CD4-positive, alpha-beta T cell treated with Interleukin-1 beta for 1 hour (primary cell): Measurements from ENCODE around the gene SEC23IP.
"Not testable (repeated sequence)": the region's sequence is repeated elsewhere in the genome, so short reads cannot be mapped to it uniquely, and the experiment has no call there.

ENCODE experiments used
- DNase-seq, 2 donors: peaks; one replicate each; pipeline ENCODE4 v3.0.0-alpha.2; 2020 to 2022

The SEC23IP gene

DNA sequence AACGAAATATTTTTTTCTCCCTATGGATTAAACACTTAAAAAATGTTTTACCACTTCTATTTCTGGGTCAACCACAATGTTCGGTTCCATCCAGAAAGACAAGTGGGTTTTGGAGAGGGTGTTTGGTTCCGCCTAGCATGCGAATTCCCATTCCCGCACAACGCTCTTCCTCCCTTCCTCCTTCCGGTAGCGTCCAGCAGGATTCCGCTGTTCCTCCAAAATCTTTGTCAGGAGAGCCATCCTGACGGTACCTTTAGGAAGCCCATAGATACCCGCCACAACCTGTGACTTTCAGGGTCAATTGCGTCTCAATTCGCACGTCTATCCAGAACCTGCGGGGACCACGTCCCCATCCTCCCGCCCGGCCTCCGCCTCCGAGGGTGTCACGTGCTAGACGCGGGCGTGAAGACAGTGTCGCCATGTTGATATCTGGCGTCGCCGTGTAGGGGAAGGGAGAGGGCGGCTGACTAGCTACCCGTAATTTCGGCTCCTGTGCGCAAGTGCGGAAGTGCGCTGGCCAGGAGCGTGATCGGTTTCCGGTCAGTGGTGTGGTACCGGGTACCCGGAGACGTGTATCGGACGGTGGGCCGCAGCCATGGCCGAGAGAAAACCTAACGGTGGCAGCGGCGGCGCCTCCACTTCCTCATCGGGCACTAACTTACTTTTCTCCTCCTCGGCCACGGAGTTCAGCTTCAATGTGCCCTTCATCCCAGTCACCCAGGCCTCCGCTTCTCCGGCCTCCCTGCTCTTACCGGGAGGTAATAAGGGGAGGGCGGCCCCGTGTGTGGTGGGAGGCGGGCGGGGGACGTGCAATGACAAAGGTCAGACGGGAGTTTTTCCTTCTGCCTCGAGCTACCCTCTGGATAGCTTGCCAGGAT is at the start of gene SEC23IP:
TSS of gene SEC23IP (plus strand) at position 543 of the 878 bp plus-strand sequence. CDS start at position 596, 53 bp downstream.
- DNase-seq = peak; percentile 91 to 92

DNA sequence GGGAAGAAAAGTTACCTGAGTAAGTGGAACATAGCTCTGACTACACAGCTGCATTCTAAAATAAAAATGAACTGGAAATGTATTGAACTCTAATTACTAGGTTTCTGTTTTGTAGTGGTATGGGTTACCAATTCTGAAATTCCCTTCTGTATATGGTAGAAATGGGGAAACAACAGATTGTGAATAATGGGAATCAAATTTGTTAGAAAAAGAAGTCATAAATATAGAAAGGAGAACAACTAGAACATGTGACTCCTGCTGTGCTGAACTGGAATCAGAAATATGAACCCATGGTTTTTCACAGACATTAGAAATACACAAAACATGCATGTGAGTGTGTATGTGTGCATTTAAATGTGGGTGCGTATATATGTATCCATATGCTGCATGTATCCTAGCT is 46.9 kb upstream of the SEC23IP start:
- DNase-seq = no peak

DNA sequence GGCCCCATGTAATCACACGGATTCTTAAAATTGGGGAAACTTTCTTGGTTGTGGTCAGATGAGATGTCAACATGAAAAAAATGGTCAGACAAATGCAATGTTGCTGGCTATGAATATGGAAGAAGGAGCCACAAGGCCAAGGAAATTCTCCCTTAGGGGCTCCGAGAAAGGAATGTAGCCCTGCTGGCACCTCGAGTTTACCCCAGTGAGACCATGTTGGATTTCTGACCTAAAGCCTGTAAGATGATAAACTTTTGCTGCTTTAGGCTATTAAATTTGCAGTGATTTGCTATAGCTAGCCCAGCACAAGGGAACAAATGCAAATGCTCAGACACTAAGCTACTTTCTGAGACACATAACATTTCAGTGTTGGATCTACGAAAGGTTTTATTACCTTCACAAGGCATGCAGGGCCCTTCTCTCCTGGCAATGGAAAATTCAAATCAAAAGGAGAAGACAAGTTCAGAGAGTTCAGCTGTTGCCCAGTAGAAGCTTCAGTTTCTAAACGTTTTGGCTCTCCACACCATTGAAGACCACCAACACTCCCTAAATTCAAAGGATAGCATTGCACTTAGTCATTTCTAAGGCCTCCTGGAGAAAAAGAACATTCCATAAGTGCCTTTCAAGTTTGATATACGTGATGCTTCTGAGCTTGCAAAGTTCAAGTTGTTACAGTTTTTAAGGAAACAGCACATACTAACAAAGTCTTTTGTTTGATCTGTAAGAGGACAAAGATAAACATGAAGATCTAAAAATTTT is 43.3 kb upstream of the SEC23IP start:
- DNase-seq = no peak

DNA sequence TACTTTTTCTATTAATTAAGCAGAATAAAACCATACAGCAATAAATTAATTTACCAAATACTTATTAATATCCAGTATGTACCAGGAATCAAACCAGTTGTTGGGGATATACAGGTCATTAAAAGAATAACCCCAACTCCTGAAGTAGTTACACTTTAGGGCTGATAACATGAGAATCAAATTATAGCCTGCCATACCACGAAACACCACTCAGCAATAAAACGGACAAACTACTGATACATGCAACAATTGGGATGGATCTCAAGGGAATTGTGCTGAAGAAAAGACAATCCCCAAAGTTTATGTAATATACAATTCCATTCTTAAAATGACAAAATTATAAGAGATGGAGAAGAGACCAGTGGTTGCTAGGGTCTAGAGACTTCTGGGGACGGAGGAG is 42.6 kb upstream of the SEC23IP start:
- DNase-seq = no peak

DNA sequence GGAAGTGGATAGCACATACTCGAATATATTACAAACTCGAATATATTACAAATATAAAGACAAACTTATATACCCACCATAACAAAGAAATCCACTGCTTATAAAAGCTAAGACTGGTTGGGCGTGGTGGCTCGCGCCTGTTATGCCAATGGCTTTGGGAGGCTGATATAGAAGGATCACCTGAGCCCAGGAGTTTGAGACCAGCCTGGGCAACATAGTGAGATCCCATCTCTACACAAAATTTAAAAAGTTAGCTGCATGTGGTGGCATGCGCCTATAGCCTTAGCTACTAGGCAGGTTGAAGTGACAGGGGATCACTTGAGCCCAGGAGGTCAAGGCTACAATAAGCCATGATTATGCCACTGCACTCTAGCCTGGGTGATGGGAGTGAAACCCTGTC is 40.3 kb upstream of the SEC23IP start:
- no peak for DNase-seq

DNA sequence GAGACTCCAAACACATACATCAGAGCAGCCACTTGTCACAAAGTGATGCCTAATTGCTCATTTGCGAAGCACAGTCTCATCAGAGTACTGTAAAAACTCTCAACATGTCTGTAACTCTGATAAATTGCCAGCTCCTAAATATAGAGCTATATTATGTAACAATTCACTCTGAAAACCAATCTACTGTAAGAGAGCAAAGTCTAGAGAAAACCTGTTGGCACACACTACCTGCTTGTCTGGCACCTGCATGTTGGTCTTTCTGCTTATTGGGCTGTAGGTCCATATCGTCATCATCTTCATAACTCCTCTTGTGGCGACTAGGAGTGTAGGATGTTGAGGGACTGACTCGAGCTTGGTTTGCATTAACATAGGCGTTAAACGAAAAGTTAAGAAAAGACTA is 39.7 kb upstream of the SEC23IP start:
- DNase-seq = no peak

DNA sequence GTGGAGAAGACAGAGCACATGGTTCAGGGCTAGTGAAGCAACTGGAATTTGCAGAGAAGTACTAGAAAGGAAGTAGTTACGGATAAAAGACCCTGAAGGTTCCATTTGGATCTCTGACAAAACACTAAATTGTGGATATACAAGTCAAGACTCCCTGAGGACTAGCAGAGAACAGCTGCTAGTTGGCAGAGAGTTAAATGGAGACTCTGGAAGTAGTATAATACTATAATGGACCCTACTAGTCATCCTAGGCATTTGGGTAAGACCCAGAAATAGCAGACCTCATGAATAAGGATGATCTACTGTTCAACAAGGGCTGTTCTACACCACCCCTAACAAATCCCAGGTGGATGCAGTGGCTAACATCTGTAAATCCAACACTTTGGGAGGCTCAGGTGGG is 39.0 kb upstream of the SEC23IP start:
- DNase-seq = no peak

DNA sequence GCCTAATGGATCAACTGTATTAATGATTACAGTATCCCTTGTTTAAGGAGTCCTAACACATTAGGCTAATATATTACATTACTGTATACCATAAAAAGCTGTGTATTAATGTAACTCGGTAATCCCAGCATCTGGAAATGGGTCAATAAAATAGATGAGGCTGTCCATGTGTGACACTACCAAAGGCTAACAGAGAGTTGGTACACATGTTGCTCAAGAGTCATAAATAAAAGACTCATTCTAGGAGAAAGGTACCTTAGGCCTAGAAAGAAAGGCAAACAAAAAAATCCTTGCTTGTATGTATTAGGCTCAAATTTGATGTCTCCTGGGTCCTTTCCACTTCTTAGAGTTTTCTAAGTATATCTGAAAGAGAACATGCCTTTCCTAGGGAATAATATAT is 34.5 kb upstream of the SEC23IP start:
- no peak for DNase-seq

DNA sequence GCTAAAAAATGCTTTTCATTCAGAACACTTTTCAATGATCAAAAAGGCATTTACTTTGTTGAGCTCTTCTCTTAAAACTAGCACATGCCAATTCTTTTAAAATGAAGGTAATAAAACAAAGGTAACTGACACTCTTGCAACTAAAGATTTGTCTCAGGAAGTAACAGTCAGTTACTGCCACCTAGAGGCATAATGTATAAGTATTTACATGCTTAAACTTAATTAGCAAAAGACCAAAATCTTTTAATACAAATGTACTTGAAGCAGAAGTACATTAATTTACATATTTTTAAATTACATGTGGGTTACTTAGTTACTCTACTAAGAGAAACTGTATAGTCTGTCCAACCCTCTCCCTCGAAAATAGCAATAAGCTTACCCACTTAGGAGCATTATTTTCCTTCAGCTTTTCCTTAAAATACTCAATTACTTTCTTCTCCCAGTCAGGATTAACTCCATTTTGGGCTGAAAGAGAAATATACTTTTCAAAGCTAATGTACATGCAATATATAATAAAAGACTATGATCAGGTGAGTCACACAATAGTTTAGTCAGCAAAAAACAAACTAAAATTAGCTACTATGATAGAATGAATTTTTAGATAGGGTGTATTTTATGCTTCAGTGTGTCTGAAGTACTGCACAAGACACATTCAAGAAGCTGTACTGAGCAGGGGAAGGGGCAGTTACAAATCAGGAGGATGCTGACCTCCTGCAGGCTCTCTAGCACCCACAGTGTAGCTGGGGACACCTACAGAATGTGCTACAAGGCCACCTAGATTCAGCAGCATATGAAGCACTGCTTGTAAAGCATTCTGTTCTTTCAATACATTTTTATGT is 32.9 kb upstream of the SEC23IP start:
- DNase-seq = peak in 1 of 2 donors; percentile 61

DNA sequence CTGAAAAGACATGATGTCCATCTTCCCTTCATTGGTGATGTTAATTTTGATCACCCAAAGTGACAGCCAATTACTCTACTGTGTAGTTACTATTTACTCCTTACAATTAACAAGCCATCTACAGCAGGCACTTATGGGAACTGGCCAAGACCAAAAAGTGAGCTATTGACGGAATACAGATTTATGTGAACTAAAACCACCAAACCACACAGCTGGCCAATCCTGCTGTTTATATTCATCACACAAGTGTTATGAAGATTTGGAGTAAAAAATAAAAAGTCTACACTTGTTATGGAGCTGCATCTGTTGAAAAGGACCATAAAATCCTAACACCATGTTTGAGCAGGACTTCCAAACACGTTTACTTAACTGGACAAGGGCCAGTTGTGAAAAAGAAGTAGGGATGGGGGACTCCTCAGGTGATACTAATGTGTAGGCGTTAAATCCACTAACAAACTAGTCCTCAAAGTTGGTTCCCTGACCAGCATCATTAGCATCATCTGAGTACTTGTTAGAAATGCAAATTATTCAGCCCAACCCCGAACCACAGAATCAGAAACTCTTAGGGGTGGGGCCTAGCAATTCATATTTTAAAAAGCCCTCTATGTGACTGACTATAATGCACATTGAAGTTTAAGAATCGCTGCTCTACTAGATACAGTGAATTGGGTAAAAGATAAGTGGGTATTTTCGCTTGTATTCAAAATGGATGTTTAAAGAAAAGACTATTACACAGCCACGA is 31.5 kb upstream of the SEC23IP start:
- DNase-seq = no peak

DNA sequence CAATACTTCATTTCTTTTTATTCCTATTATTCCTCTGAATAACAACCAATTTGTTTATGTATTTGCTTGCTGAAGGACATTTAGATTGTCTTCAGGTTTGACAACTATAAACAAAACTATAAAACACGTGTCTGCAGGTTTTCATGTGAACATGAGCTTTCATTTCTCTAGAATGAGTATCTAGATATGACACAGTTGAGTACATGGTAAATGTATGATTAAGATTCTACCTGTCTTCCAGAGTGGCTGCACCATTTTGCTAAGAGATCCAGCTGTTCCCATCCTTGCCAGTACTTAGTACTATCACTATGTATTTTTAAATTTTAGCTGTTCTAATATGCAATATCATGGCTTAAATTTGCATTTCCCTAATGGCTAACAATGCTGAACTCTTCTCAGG is 30.0 kb upstream of the SEC23IP start:
- DNase-seq = no peak

DNA sequence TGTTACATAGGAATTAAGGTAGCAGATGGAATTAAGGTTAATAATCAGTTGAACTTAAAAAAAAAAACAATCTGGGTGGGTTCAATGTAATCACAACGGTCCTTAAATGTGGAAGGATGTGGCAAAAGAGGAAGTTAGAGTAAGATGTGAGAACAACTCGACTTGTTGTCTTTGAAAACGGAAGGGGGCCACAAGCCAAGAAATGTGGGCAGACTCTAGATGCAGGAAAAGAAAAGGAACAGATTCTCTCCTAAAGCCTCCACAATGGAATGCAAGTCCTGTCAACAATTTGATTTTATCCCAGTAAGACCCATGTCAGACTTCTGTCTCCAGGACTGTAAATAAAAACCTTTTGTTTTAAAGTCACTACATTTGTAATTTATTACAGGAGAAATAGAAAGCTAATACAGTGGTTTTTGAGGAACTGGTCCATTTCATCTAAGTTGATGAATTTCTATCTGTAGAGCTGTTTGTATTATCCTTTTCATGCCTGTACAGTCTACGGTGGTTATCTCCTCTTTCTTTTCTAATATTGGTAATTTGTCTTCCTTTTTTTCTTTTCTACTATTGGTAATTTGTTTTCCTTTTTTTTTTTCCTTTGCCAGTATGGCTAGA is 28.5 kb upstream of the SEC23IP start:
- no peak for DNase-seq

DNA sequence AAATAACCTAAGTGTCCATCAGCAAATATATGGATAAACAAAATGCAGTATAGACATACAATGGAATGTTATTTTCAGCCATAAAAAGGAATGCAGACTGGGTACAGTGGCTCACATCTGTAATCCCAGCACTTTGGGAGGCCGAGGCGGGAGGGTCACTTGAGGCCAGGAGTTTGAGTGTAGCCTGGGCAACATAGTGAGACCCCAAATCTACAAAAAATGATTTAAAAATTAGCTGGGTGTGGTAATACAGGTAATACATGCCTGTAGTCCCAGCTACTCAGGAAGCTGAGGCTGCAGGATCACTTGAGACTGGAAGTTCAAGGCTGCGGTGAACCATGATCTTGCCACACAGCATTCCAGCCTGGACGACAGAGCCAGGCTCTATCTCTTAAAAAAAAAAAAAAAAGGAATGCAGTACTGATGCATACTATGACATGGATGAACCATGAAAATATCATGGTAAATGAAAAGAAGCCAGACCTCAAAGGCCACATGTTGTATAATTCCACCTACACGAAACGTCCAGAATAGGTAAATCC is 26.8 kb upstream of the SEC23IP start:
- no peak for DNase-seq

DNA sequence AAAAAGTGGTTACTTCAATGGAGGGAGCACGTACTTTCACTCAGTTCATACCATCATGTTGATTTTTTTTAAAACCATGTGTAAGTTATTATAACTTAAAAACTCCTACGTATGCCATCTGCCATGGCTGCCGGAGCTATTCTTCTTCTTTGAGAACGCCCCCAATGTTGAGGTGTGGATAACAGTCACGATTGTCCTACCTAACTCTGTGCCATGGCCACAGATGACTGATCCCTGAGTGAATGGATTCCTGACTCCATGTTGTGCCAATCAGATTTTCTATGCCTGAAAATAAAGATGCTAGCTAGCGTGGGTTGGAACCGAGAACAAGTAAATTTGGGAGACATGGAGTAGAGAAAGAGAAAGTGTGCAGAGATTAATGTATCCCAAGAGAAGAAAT is 25.2 kb upstream of the SEC23IP start:
- no peak for DNase-seq

DNA sequence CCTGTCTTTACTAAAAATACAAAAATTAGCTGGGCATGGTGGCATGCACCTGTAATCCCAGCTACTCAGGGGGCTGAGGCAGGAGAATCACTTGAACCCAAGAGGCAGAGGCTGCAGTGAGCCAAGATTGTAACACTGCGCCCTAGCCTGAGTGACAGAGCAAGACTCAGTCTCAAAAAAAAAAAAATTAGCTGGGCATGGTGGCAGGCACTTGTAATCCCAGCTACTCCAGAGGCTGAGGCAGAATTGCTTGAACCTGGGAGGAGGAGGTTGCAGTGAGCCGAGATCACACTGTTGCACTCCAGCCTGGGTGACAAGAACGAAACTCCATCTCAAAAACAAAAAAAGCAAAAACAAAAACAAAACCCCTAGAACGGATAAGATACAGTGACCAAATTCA is 23.1 kb upstream of the SEC23IP start:
- DNase-seq = not testable (repeated sequence)

DNA sequence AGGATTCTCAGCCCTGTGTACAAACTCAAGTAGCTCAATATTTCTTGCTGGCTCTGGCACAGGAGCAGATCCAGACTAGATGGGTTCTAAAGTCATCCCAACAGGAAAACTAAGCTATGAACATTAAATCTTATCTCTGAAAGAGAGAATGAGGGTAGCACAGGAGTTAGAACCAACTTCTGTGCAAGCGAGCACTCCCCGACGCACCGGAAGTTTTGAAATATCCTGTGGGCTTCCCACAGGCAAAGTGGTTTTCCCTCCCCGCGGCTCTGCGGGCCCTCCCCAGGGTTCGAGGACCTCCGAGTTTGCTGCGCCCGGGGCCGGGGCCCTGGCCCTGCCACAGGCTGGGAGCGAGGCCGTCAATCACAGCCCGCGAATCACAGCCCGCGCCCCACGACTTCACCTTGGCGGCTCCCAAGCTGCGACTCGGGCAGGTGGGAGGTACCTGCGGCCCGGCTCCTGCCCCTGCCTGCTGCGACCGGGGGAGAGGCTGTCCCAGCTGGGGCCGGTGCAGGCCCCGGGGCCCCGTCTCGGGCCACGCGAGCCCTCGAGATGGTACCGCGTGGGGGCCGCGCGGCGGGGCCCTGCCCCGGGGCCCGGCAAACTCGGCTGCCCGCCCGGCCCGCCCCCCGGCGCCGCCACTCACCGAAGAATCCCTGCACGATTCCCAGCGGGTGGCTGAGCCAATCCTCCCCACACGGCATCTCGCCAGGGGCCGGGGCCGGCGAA is 20.5 kb upstream of the SEC23IP start:
- peak; percentile 41 to 59 for DNase-seq

DNA sequence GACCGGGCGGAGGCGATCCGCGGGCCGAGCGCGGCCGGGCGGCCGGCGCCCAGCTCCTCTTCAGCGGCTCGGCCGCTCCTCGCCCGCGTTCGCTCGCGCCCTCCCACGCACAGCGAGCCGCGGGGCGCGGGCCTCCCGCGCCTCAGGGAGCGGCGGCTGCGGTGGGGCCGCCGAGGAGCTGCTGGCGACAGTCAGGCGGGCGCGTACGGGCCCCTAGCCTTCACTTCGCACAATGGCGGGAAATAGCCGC is 20.0 kb upstream of the SEC23IP start, which contains the start of gene MCMBP:
TSS of gene MCMBP (minus strand) at position 234 of the 250 bp plus-strand sequence. CDS start 259 bp downstream, outside the sequence.
- no peak for DNase-seq

DNA sequence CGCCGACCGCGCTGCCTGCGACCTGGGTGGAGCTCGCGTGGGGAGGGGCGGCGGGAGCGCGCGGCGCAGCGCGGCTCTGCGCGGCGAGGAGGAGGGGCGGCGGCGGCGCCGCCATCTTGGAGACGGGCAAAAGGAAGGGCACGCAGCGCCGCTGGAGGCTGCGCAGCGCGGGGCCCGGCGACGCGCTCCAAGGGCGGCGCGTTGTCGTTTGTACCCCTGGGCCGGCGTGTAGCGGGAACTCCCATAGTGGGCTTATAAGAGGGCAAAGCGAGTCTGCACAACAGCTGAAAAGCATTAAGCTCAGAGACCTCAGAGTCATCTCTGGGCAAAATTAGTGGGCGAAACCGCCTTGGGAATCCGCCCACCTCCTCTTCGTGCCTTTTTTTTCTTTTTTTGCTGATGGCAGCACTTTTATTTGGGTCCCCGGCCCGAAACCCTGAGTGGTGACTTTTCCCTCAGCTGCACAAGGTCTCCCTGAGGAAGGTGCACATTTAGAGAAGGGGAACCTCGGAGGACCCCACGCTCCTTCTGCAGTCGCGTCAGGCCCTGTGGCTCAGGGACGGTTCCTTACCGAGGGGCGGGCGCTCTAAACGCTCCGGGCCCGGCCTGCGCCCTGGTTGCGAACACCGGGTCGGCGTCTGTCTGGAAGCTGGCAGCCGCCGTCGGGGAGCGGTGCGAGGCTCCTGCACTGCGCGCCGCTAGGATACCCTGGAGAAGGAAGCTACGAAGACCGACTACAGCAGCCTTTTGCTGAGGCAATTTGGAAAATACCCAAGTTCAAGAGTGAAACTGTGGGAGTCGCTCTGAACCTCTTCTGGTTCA is 19.5 kb upstream of the SEC23IP start:
- DNase-seq = peak; percentile 89 to 91

DNA sequence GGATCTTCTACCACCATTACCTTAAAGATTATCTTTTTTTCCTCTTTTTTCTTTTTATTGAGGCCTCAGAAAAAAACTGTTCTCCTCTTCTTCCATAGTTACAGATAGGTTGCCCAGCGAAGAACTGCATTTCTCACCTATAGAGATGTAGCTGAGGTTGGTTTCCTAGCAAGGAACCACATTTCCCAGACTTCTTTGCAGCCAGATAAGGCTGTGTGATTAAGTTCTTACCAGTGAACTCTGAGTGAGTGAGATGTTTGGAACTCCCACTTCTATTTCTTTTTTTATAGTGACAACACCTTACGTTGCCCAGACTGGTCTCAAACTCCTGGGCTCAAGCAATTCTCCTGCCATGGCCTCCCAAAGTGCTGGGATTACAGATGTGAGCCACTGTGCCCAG is 14.0 kb upstream of the SEC23IP start:
- no peak for DNase-seq
